22Rv1 (cell line): ENCODE results near the gene OGFOD2.

Source experiments
- H3K27ac ChIP-seq: fragments of 450-650 bp; 2 replicates; pipeline ENCODE4 v1.5.1; 2017
- ZFX ChIP-seq: fragments of 450-650 bp; IDR thresholded peaks from 2 replicates; pipeline ENCODE4 v1.6.1; 2017; ENCODE audit warnings: antibody characterized with exemption, borderline replicate concordance
- TF ChIP-seq, protein P1 (sequence below): fragments of 450-650 bp; IDR thresholded peaks from 2 replicates; pipeline ENCODE4 v1.5.1; 2017; ENCODE audit warnings: mild to moderate bottlenecking

Gene OGFOD2

DNA sequence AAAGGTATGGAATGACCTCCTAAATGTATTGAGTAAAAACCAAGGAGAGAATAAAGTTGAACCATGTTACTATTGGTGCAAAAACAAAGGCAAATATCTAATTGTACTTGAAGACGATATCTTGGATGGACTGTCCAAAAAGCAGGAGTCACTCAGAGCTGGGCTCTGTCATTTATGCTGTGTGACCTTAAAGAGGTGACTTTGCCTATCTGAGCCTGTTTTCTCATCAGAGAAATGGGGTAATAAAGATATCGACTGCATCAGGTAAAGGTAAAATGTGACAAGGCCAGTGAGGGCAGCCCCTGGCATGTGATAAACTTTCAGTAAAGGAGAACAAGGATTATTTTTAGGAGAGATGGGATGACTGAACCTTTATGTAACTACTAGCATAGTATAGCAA, 6.9 kb upstream of the OGFOD2 start:
- TF ChIP-seq ZFX = no peak
- TF ChIP-seq, protein P1, sequence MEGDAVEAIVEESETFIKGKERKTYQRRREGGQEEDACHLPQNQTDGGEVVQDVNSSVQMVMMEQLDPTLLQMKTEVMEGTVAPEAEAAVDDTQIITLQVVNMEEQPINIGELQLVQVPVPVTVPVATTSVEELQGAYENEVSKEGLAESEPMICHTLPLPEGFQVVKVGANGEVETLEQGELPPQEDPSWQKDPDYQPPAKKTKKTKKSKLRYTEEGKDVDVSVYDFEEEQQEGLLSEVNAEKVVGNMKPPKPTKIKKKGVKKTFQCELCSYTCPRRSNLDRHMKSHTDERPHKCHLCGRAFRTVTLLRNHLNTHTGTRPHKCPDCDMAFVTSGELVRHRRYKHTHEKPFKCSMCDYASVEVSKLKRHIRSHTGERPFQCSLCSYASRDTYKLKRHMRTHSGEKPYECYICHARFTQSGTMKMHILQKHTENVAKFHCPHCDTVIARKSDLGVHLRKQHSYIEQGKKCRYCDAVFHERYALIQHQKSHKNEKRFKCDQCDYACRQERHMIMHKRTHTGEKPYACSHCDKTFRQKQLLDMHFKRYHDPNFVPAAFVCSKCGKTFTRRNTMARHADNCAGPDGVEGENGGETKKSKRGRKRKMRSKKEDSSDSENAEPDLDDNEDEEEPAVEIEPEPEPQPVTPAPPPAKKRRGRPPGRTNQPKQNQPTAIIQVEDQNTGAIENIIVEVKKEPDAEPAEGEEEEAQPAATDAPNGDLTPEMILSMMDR = no peak
- H3K27ac ChIP-seq = no peak overlapping the region

GRCh38 chr12:122969676-122970075, 5.4 kb upstream of the OGFOD2 start:
- TF ChIP-seq, protein P1 = no peak
- TF ChIP-seq ZFX = no peak

GRCh38 chr12:122974274-122974891, 661 bp upstream of the OGFOD2 start:
- no peak for TF ChIP-seq ZFX
- TF ChIP-seq, protein P1 = no peak
- peak overlapping the region; percentile 97 for H3K27ac ChIP-seq

More at GRCh38 chr12:122969676-122970075, 5.4 kb upstream of the OGFOD2 start:
- no peak overlapping the region for H3K27ac ChIP-seq

- peak overlapping the region; percentile 97 for H3K27ac ChIP-seq
- TF ChIP-seq, protein P1 = no peak
- no peak for TF ChIP-seq ZFX
Measured at GRCh38 chr12:122975790-122976647, 975 bp downstream of the OGFOD2 start.

DNA sequence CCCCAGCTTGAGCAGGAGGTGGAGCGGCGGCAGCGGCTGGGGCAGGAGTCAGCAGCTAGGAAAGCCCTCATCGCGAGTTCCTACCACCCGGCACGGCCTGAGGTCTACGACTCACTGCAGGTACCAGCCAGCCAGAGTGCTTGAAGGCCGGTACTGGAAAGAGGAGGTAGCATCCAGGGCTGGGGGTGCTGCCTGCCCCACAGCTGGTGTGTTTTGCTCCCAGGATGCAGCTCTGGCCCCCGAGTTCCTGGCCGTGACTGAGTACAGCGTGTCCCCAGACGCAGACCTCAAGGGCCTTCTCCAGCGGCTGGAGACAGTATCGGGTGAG, 1.6 kb downstream of the OGFOD2 start:
- H3K27ac ChIP-seq = peak overlapping the region; percentile 97
- TF ChIP-seq, protein P1 = no peak
- no peak for TF ChIP-seq ZFX

- peak overlapping the region; percentile 97 for H3K27ac ChIP-seq
- no peak for TF ChIP-seq ZFX
- TF ChIP-seq, protein P1 = no peak
Measured at GRCh38 chr12:122977153-122977552, 2.1 kb downstream of the OGFOD2 start.
